HEK293 (cell line): ENCODE results near the gene PFDN1.
A peak's percentile ranks its signal among the peaks of the same experiment; 100 is the strongest.

Source experiments
- CTCF ChIA-PET: fragments of 350-600 bp; formaldehyde crosslinking; extraction: SDS; loops from one replicate; lab custom pipeline; 2021; ENCODE audit warnings: antibody characterized with exemption; lab: Yijun Ruan, JAX
- POLR2A ChIA-PET: fragments of 300-600 bp; formaldehyde crosslinking; extraction: SDS; loops from one replicate; lab custom pipeline; 2020; ENCODE audit warnings: antibody characterized with exemption, inconsistent platforms; lab: Yijun Ruan, JAX
- H3K27ac ChIP-seq: fragments of 200-500 bp; sonication (Bioruptor generic); 2 replicates; pipeline ENCODE4 v1.5.1; 2014; ENCODE audit warnings: low read depth, low read length, control low read depth, inconsistent platforms; ENCODE audit errors: extremely low read depth
- H3K36me3 ChIP-seq, 2 experiments: fragments of 200-500 bp in 1 of 2; sonication (Bioruptor generic) in 1 of 2; 1 replicate in 1 of 2; 2 replicates in 1 of 2; pipeline ENCODE4 v1.5.1; 2014 to 2017; ENCODE audit warnings: inconsistent platforms in 2 of 2, low read length in 2 of 2; ENCODE audit not compliant: control insufficient read depth in 2 of 2, insufficient read depth in 1 of 2
- H3K4me1 ChIP-seq: fragments of 200-500 bp; sonication (Bioruptor generic); 2 replicates; pipeline ENCODE4 v1.5.1; 2014; ENCODE audit warnings: mild to moderate bottlenecking, low read length, inconsistent platforms; ENCODE audit not compliant: control insufficient read depth, insufficient read depth
- H3K4me3 ChIP-seq: 2 replicates; pipeline ENCODE4 v1.5.1; 2011; ENCODE audit warnings: low read depth, mild to moderate bottlenecking, control low read depth, low read length, moderate library complexity
- H3K9me3 ChIP-seq: fragments of 200-500 bp; sonication (Bioruptor generic); 2 replicates; pipeline ENCODE4 v1.5.1; 2014; ENCODE audit warnings: low read depth, low read length, inconsistent platforms; ENCODE audit not compliant: control insufficient read depth, insufficient read depth
- GFI1B ChIP-seq: fragments of 450-650 bp; formaldehyde crosslinking; IDR thresholded peaks from 2 replicates; pipeline ENCODE4 v1.5.1; 2016; ENCODE audit warnings: missing biosample characterization, missing genetic modification characterization
- GLI2 ChIP-seq: fragments of 450-650 bp; formaldehyde crosslinking; IDR thresholded peaks from 2 replicates; pipeline ENCODE4; 2017; ENCODE audit warnings: missing biosample characterization, missing genetic modification characterization, low read depth, borderline replicate concordance
- GLI4 ChIP-seq: fragments of 450-650 bp; formaldehyde crosslinking; IDR thresholded peaks from 2 replicates; pipeline ENCODE4 v1.5.1; 2016; ENCODE audit warnings: missing biosample characterization, missing genetic modification characterization
- HOXA7 ChIP-seq: sonication (generic); formaldehyde crosslinking; IDR thresholded peaks from 2 replicates; pipeline ENCODE4 v1.8.1; 2022; ENCODE audit warnings: missing genetic modification reagents, borderline replicate concordance
- KLF16 ChIP-seq: fragments of 450-650 bp; formaldehyde crosslinking; IDR thresholded peaks from 2 replicates; pipeline ENCODE4 v1.5.1; 2017; ENCODE audit warnings: missing biosample characterization, missing genetic modification characterization
- KLF8 ChIP-seq: fragments of 450-650 bp; formaldehyde crosslinking; IDR thresholded peaks from 2 replicates; pipeline ENCODE4 v1.5.1; 2016; ENCODE audit warnings: missing biosample characterization, missing genetic modification characterization
- KLF9 ChIP-seq: fragments of 450-650 bp; formaldehyde crosslinking; IDR thresholded peaks from 2 replicates; pipeline ENCODE4 v1.5.1; 2016; ENCODE audit warnings: missing biosample characterization, missing genetic modification characterization, low read depth
- RBAK ChIP-seq: fragments of 450-650 bp; formaldehyde crosslinking; IDR thresholded peaks from 2 replicates; pipeline ENCODE4 v1.5.1; 2016; ENCODE audit warnings: missing biosample characterization, missing genetic modification characterization
- REST ChIP-seq: fragments of 450-650 bp; formaldehyde crosslinking; IDR thresholded peaks from 2 replicates; pipeline ENCODE4 v1.5.1; 2016; ENCODE audit warnings: missing biosample characterization, missing genetic modification characterization
- SCRT2 ChIP-seq: fragments of 450-650 bp; formaldehyde crosslinking; IDR thresholded peaks from 2 replicates; pipeline ENCODE4 v1.5.1; 2016; ENCODE audit warnings: missing biosample characterization, missing genetic modification characterization
- YY2 ChIP-seq: fragments of 450-650 bp; formaldehyde crosslinking; IDR thresholded peaks from 2 replicates; pipeline ENCODE4 v1.5.1; 2016; ENCODE audit warnings: missing biosample characterization, missing genetic modification characterization
- ZBTB7A ChIP-seq: fragments of 450-650 bp; formaldehyde crosslinking; IDR thresholded peaks from 2 replicates; pipeline ENCODE4 v1.5.1; 2016; ENCODE audit warnings: low read depth, missing biosample characterization, missing genetic modification characterization
- ZNF112 ChIP-seq: fragments of 450-650 bp; formaldehyde crosslinking; IDR thresholded peaks from 2 replicates; pipeline ENCODE4 v1.5.0; 2017; ENCODE audit warnings: missing biosample characterization, missing genetic modification characterization
- ZNF16 ChIP-seq: fragments of 450-650 bp; formaldehyde crosslinking; IDR thresholded peaks from 2 replicates; pipeline ENCODE4 v1.5.1; 2016; ENCODE audit warnings: low read depth, missing biosample characterization, missing genetic modification characterization
- ZNF19 ChIP-seq: fragments of 450-650 bp; formaldehyde crosslinking; IDR thresholded peaks from 2 replicates; pipeline ENCODE4; 2016; ENCODE audit warnings: missing biosample characterization, missing genetic modification characterization, low read depth
- ZNF2 ChIP-seq: fragments of 450-650 bp; formaldehyde crosslinking; IDR thresholded peaks from 2 replicates; pipeline ENCODE4 v1.5.1; 2016; ENCODE audit warnings: missing biosample characterization, missing genetic modification characterization
- ZNF324 ChIP-seq: fragments of 450-650 bp; formaldehyde crosslinking; IDR thresholded peaks from 2 replicates; pipeline ENCODE4 v1.5.1; 2016; ENCODE audit warnings: missing biosample characterization, missing genetic modification characterization
- ZNF366 ChIP-seq: fragments of 450-650 bp; formaldehyde crosslinking; conservative IDR thresholded peaks from 2 replicates; pipeline ENCODE4 v1.5.1; 2016; ENCODE audit warnings: missing biosample characterization, missing genetic modification characterization
- ZNF48 ChIP-seq: fragments of 450-650 bp; formaldehyde crosslinking; IDR thresholded peaks from 2 replicates; pipeline ENCODE4 v1.5.1; 2016; ENCODE audit warnings: missing biosample characterization, missing genetic modification characterization
- ZNF600 ChIP-seq: fragments of 450-650 bp; formaldehyde crosslinking; IDR thresholded peaks from 2 replicates; pipeline ENCODE4 v1.5.1; 2016; ENCODE audit warnings: missing biosample characterization, missing genetic modification characterization
- ZNF610 ChIP-seq: fragments of 450-650 bp; formaldehyde crosslinking; IDR thresholded peaks from 2 replicates; pipeline ENCODE4 v1.5.1; 2016; ENCODE audit warnings: missing biosample characterization, missing genetic modification characterization, borderline replicate concordance
- ZNF658 ChIP-seq: fragments of 450-650 bp; formaldehyde crosslinking; IDR thresholded peaks from 2 replicates; pipeline ENCODE4; 2016; ENCODE audit warnings: missing biosample characterization, missing genetic modification characterization
- ZNF660 ChIP-seq: fragments of 450-650 bp; IDR thresholded peaks from 2 replicates; pipeline ENCODE4 v1.5.1; 2018; ENCODE audit warnings: missing biosample characterization, mild to moderate bottlenecking, missing genetic modification characterization
- ZNF677 ChIP-seq: fragments of 450-650 bp; IDR thresholded peaks from 2 replicates; pipeline ENCODE4 v1.5.0; 2018; ENCODE audit warnings: missing biosample characterization, mild to moderate bottlenecking, missing genetic modification characterization, moderate library complexity
- ZNF701 ChIP-seq: fragments of 450-650 bp; formaldehyde crosslinking; IDR thresholded peaks from 2 replicates; pipeline ENCODE4 v1.5.1; 2016; ENCODE audit warnings: missing biosample characterization, missing genetic modification characterization
- ZNF791 ChIP-seq: fragments of 450-650 bp; formaldehyde crosslinking; IDR thresholded peaks from 2 replicates; pipeline ENCODE4 v1.5.1; 2016; ENCODE audit warnings: missing biosample characterization, missing genetic modification characterization
- TF ChIP-seq, protein P1 (sequence below): fragments of 450-650 bp; formaldehyde crosslinking; IDR thresholded peaks from 2 replicates; pipeline ENCODE4 v1.5.1; 2016; ENCODE audit warnings: missing biosample characterization, missing genetic modification characterization
- TF ChIP-seq, protein P2 (sequence below): fragments of 450-650 bp; formaldehyde crosslinking; IDR thresholded peaks from 2 replicates; pipeline ENCODE4 v1.5.1; 2016; ENCODE audit warnings: missing biosample characterization, missing genetic modification characterization
- TF ChIP-seq, protein P3 (sequence below): fragments of 450-650 bp; formaldehyde crosslinking; IDR thresholded peaks from 2 replicates; pipeline ENCODE4 v1.5.1; 2017; ENCODE audit warnings: missing biosample characterization, missing genetic modification characterization

The PFDN1 gene

DNA sequence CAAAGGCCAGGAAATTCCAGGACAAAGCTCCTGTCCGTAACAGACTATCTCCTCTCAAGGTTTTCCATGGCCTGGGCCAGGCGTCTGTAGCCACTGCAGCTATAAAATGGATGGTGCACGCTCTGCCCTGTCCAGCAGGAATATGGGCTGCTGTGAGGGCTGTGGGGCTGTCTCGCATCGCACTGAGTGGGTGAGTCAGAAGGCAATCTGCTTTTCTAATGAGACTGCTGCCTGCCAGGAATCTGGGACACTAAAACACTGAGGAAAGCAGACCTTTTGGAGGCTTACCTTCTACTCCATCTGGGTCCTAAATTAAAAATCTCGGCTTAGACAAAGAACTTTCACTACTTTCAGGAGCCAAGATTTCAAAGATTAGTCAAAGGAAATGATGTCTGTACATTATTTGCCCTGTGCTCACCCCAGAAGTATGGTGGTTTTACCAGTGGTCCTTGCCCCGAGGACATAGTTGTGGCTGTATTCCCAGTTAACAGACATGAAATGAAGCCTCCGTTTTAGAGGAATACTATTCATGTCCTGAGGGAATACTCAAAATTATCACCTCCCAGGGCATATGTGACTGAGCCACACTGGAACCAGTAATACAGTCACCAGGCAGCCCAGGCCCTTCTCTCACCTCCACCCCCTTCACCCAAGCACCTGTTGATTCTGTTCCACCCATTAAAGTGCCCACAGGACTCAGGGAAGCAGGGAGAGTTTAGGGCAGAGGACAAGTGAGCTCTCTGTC is 56.4 kb downstream of the PFDN1 start (continued):
- no peak for TF ChIP-seq ZNF48 (tag by site-specific recombination)
- TF ChIP-seq GLI2 (tag by site-specific recombination), result no peak
- peak; percentile 97 for TF ChIP-seq SCRT2 (tag by site-specific recombination)
- TF ChIP-seq REST (tag by site-specific recombination), result peak; percentile 56; the same call in 1 of the 2 replicates
- TF ChIP-seq HOXA7, result no peak
- no peak for TF ChIP-seq ZNF610 (tag by site-specific recombination)
- TF ChIP-seq GLI4, result no peak
- TF ChIP-seq ZNF677 (tag by site-specific recombination), result no peak
- TF ChIP-seq ZNF660 (tag by site-specific recombination), result no peak
- TF ChIP-seq ZNF658 (tag by site-specific recombination), result no peak
- TF ChIP-seq ZNF112 (tag by site-specific recombination), result no peak
- TF ChIP-seq KLF16 (tag by site-specific recombination), result no peak
- peak; percentile 96 for TF ChIP-seq ZNF600 (tag by site-specific recombination)
- TF ChIP-seq GFI1B (tag by site-specific recombination), result no peak
- TF ChIP-seq, protein P1, sequence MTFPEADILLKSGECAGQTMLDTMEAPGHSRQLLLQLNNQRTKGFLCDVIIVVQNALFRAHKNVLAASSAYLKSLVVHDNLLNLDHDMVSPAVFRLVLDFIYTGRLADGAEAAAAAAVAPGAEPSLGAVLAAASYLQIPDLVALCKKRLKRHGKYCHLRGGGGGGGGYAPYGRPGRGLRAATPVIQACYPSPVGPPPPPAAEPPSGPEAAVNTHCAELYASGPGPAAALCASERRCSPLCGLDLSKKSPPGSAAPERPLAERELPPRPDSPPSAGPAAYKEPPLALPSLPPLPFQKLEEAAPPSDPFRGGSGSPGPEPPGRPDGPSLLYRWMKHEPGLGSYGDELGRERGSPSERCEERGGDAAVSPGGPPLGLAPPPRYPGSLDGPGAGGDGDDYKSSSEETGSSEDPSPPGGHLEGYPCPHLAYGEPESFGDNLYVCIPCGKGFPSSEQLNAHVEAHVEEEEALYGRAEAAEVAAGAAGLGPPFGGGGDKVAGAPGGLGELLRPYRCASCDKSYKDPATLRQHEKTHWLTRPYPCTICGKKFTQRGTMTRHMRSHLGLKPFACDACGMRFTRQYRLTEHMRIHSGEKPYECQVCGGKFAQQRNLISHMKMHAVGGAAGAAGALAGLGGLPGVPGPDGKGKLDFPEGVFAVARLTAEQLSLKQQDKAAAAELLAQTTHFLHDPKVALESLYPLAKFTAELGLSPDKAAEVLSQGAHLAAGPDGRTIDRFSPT, result no peak
- no peak for TF ChIP-seq ZBTB7A (tag by site-specific recombination)
- no peak for TF ChIP-seq ZNF2 (tag by site-specific recombination)

GRCh38 chr5:140245926-140246325 is 57.0 kb downstream of the PFDN1 start:
- CTCF ChIA-PET, result interaction anchor here (0.8 to 14.6 kb wide), 10 partner anchors 10 to 127 kb away, joined by 3 to 660 read pairs (median 14); partner anchors contain the start of genes HBEGF and SLC4A9
- Histone ChIP-seq H3K4me1 (peaks cover 17% of the 10 kb centered on the region), H3K27ac (no peak overlapping the region), H3K4me3 (no peak overlapping the region), H3K36me3 (peaks cover 7 to 49% of the 10 kb centered on the region in 2 experiments), H3K9me3 (no peaks in the 10 kb centered on the region)
- POLR2A ChIA-PET, result interaction anchor here (0.6 to 8.9 kb wide), 3 partner anchors 90 to 108 kb away, joined by 3 to 130 read pairs (median 6); partner anchors contain the start of gene HBEGF
- TF ChIP-seq RBAK, result no peak
- TF ChIP-seq, protein P2, sequence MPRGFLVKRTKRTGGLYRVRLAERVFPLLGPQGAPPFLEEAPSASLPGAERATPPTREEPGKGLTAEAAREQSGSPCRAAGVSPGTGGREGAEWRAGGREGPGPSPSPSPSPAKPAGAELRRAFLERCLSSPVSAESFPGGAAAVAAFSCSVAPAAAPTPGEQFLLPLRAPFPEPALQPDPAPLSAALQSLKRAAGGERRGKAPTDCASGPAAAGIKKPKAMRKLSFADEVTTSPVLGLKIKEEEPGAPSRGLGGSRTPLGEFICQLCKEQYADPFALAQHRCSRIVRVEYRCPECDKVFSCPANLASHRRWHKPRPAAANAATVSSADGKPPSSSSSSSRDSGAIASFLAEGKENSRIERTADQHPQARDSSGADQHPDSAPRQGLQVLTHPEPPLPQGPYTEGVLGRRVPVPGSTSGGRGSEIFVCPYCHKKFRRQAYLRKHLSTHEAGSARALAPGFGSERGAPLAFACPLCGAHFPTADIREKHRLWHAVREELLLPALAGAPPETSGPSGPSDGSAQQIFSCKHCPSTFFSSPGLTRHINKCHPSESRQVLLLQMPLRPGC (tag by site-specific recombination), result no peak
- TF ChIP-seq ZNF19, result no peak
- no peak for TF ChIP-seq KLF9 (tag by site-specific recombination)
- TF ChIP-seq, protein P3, sequence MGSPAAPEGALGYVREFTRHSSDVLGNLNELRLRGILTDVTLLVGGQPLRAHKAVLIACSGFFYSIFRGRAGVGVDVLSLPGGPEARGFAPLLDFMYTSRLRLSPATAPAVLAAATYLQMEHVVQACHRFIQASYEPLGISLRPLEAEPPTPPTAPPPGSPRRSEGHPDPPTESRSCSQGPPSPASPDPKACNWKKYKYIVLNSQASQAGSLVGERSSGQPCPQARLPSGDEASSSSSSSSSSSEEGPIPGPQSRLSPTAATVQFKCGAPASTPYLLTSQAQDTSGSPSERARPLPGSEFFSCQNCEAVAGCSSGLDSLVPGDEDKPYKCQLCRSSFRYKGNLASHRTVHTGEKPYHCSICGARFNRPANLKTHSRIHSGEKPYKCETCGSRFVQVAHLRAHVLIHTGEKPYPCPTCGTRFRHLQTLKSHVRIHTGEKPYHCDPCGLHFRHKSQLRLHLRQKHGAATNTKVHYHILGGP (tag by site-specific recombination), result no peak
- no peak for TF ChIP-seq ZNF701 (tag by site-specific recombination)
- TF ChIP-seq ZNF324 (tag by site-specific recombination), result no peak
- no peak for TF ChIP-seq ZNF658 (tag by site-specific recombination)
- TF ChIP-seq ZNF16 (tag by site-specific recombination), result no peak
- no peak for TF ChIP-seq ZNF791 (tag by site-specific recombination)
- no peak for TF ChIP-seq KLF8 (tag by site-specific recombination)
- no peak for TF ChIP-seq YY2
- TF ChIP-seq ZNF366 (tag by site-specific recombination), result no peak
